CD14-positive monocyte (primary cell): ENCODE data around the gene PLCH2. TPM values are rescaled to one million over a fixed set of nuclear protein-coding genes. Genes with fewer than 3 reads are reported as not detected.

Experiments
- DNase-seq, 3 donors: peaks; one replicate each; pipeline ENCODE4 v3.0.0-alpha.2; 2011 to 2022
- H2AFZ ChIP-seq: 2 replicates; pipeline ENCODE4 v1.6.0; 2012; ENCODE audit warnings: mild to moderate bottlenecking, low read depth, low read length, inconsistent platforms; ENCODE audit not compliant: insufficient read depth, poor library complexity, severe bottlenecking
- H3K27ac ChIP-seq, 2 donors: 1 replicate in 1 of 2; 2 replicates in 1 of 2; pipeline ENCODE4 v1.5.1; 2012 to 2013; ENCODE audit warnings: low read length in 2 of 2, control low read depth in 1 of 2, inconsistent platforms in 1 of 2, low read depth in 1 of 2, mild to moderate bottlenecking in 1 of 2
- H3K27me3 ChIP-seq, 2 donors: one replicate each; pipeline versions ENCODE4 v1.6.0 to v1.6.1; 2011 to 2013; ENCODE audit warnings: low read length in 2 of 2; ENCODE audit not compliant: control insufficient read depth in 2 of 2, insufficient read depth in 2 of 2
- H3K36me3 ChIP-seq, 2 donors: replicated peaks in 1 of 2; 1 replicate in 1 of 2; 2 replicates in 1 of 2; pipeline versions ENCODE4 v1.5.1 to v1.6.1; 2012 to 2013; ENCODE audit warnings: low read length in 2 of 2, control low read depth in 1 of 2, inconsistent platforms in 1 of 2, mild to moderate bottlenecking in 1 of 2; ENCODE audit not compliant: insufficient read depth in 2 of 2, control insufficient read depth in 1 of 2
- H3K4me1 ChIP-seq, 2 donors: 1 replicate in 1 of 2; 2 replicates in 1 of 2; pipeline versions ENCODE4 v1.5.1 to v1.6.1; 2012 to 2013; ENCODE audit warnings: low read length in 2 of 2, control low read depth in 1 of 2, inconsistent platforms in 1 of 2, mild to moderate bottlenecking in 1 of 2, moderate library complexity in 1 of 2; ENCODE audit not compliant: insufficient read depth in 2 of 2, control insufficient read depth in 1 of 2
- H3K4me2 ChIP-seq: replicated peaks from 2 replicates; pipeline ENCODE3; 2012; ENCODE audit warnings: low read length, moderate library complexity, mild to moderate bottlenecking; ENCODE audit not compliant: poor library complexity, severe bottlenecking; ENCODE audit errors: extremely low read depth
- H3K4me3 ChIP-seq, 3 experiments: fragments of 200-600 bp in 1 of 3; sonication (generic) in 1 of 3; replicated peaks in 1 of 3; 1 replicate in 2 of 3; 2 replicates in 1 of 3; pipeline ENCODE4 v1.5.1; 2011 to 2013; ENCODE audit warnings: low read length in 3 of 3, mild to moderate bottlenecking in 3 of 3, control low read depth in 2 of 3, low read depth in 2 of 3, inconsistent platforms in 1 of 3, moderate library complexity in 1 of 3
- H3K79me2 ChIP-seq: 2 replicates; pipeline ENCODE4 v1.6.0; 2012; ENCODE audit warnings: mild to moderate bottlenecking, control low read depth, inconsistent platforms, low read length, moderate library complexity; ENCODE audit not compliant: insufficient read depth
- H3K9ac ChIP-seq: 2 replicates; pipeline ENCODE4 v1.6.0; 2017; ENCODE audit warnings: low read length, mild to moderate bottlenecking; ENCODE audit not compliant: insufficient read depth, poor library complexity, severe bottlenecking
- H3K9me3 ChIP-seq, 2 donors: replicated peaks in 1 of 2; 1 replicate in 1 of 2; 2 replicates in 1 of 2; pipeline versions ENCODE4 v1.5.1 to v1.6.1; 2012 to 2013; ENCODE audit warnings: low read length in 2 of 2, control low read depth in 1 of 2; ENCODE audit not compliant: control insufficient read depth in 1 of 2, insufficient read depth in 1 of 2
- H4K20me1 ChIP-seq: 2 replicates; pipeline ENCODE4 v1.6.0; 2012; ENCODE audit warnings: mild to moderate bottlenecking, low read length, control low read depth, moderate library complexity; ENCODE audit not compliant: insufficient read depth
- H3K27ac Mint-ChIP-seq, 7 donors: one replicate each; pipeline ENCODE4 v1.8.0; 2020; ENCODE audit warnings: mild to moderate bottlenecking in 7 of 7, mixed read lengths in 7 of 7, moderate library complexity in 6 of 7, inconsistent platforms in 2 of 7
- H3K27me3 Mint-ChIP-seq, 3 donors: one replicate each; pipeline ENCODE4 v1.8.0; 2021 to 2022; ENCODE audit warnings: low read depth in 3 of 3, mild to moderate bottlenecking in 3 of 3, mixed read lengths in 3 of 3, moderate library complexity in 3 of 3, inconsistent platforms in 1 of 3
- H3K36me3 Mint-ChIP-seq, 2 donors: one replicate each; pipeline ENCODE4 v1.8.0; 2020; ENCODE audit warnings: mixed read lengths in 2 of 2, inconsistent platforms in 1 of 2, mild to moderate bottlenecking in 1 of 2
- H3K4me1 Mint-ChIP-seq: one replicate; pipeline ENCODE4 v1.8.0; 2020; ENCODE audit warnings: mild to moderate bottlenecking, mixed read lengths
- H3K4me3 Mint-ChIP-seq, 2 donors: one replicate each; pipeline ENCODE4 v1.8.0; 2020; ENCODE audit warnings: mild to moderate bottlenecking in 2 of 2, mixed read lengths in 2 of 2, moderate library complexity in 1 of 2
- H3K9me3 Mint-ChIP-seq, 7 donors: one replicate each; pipeline ENCODE4 v1.8.0; 2020 to 2022; ENCODE audit warnings: mixed read lengths in 7 of 7, mild to moderate bottlenecking in 6 of 7, moderate library complexity in 6 of 7, inconsistent platforms in 2 of 7
- WGBS: methylation state at CpG from one replicate; pipeline ENCODE4 v1.1.5; 2013; ENCODE audit warnings: missing lambda C conversion rate; ENCODE audit not compliant: insufficient coverage; 5-methylcytosine and 5-hydroxymethylcytosine counted together
- intact Hi-C, 2 donors: fragments of 100-400 bp; cut with micrococcal nuclease; formaldehyde crosslinking; loops; one replicate each; pipeline versions ENCODE4 v1.15.0 to v1.15.1; 2023
- polyA plus RNA-seq, 3 donors: library from polyadenylated mRNA; depleted of rRNA in 1 of 3; unstranded in 2 of 3; stranded (reverse) in 1 of 3; fragments of 300-500 nt in 2 of 3; fragments of >200 nt in 1 of 3; fragmentation: Illumina TruSeq in 2 of 3; gene quantifications; 1 replicate in 2 of 3; 2 replicates in 1 of 3; pipeline ENCODE4 v1.2.3, GENCODE V29; 2012 to 2021
- TF ChIP-seq, protein P1 (sequence below): fragments of 200-600 bp; IDR thresholded peaks from one replicate; pipeline ENCODE4 v1.8.0; 2022; ENCODE audit warnings: antibody characterized with exemption, mild to moderate bottlenecking

The PLCH2 gene
- polyA plus RNA-seq, 3 donors: 1.2 TPM; not detected in 2

DNA sequence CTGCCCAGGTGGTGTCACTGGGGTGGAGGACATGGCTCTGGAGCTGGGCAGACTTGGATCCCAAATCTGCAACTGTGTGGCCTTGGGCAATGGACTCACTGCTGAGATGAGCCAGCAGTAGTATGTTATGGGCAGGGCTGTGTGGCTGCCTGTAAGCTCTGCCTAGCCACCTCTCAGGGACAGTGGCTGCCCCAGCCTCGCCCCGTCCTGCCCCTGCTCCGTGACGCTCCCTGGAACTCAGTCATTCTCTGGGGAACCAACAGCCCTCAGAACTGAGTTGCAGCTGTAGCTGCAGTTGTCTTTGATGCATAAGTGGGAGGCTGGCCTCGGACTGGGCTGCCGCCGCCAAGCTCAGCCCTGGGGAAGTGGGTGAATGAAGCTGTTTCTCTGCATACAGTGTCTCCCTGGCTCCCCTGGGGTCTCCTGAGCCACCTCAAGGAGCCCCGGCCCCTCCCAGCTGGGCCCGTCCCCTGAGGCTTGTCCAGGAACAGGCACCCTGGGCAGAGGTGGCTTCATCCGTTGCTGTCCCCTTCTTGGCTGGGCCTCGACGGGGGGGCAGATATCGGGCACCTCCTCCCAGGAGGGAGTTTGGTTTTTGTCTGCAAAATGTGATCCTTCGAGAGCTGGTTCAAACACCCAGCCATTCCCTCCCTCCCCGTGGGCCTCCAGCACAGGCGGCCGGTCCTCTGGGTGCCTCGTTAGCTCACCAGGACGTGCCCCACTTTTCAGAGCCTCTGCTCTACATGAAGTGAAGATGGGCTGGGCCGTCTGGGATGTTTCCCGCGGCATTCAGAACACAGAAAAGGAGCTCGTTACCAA lies 26.2 kb upstream of the PLCH2 start:
- H3K27ac ChIP-seq: no peak overlapping the region
- Mint-ChIP-seq H3K9me3 (no peaks in the 10 kb centered on the region), H3K27me3 (peaks cover 3 to 14% (median 12%) of the 10 kb centered on the region in 3 donors), H3K4me3 (no peak overlapping the region), H3K36me3 (no peaks in the 10 kb centered on the region), H3K4me1 (no peaks in the 10 kb centered on the region), H3K27ac (no peak overlapping the region)
- no peak overlapping the region for H3K9ac ChIP-seq
- peaks cover 0 to 5% of the 10 kb centered on the region in 2 donors for H3K27me3 ChIP-seq
- H3K9me3 ChIP-seq: no peaks in the 10 kb centered on the region
- H4K20me1 ChIP-seq: no peaks in the 10 kb centered on the region
- no peak overlapping the region for H3K4me2 ChIP-seq
- DNase-seq: no peak
- H3K36me3 ChIP-seq: no peaks in the 10 kb centered on the region
- no peak overlapping the region for H3K4me3 ChIP-seq
- WGBS: 85% methylated on average over 18 of the region's 23 CpGs
- H3K4me1 ChIP-seq: no peaks in the 10 kb centered on the region
- H2AFZ ChIP-seq: no peak overlapping the region
- H3K79me2 ChIP-seq: no peaks in the 10 kb centered on the region
- intact Hi-C loops: no loop called here
- TF ChIP-seq, protein P1, sequence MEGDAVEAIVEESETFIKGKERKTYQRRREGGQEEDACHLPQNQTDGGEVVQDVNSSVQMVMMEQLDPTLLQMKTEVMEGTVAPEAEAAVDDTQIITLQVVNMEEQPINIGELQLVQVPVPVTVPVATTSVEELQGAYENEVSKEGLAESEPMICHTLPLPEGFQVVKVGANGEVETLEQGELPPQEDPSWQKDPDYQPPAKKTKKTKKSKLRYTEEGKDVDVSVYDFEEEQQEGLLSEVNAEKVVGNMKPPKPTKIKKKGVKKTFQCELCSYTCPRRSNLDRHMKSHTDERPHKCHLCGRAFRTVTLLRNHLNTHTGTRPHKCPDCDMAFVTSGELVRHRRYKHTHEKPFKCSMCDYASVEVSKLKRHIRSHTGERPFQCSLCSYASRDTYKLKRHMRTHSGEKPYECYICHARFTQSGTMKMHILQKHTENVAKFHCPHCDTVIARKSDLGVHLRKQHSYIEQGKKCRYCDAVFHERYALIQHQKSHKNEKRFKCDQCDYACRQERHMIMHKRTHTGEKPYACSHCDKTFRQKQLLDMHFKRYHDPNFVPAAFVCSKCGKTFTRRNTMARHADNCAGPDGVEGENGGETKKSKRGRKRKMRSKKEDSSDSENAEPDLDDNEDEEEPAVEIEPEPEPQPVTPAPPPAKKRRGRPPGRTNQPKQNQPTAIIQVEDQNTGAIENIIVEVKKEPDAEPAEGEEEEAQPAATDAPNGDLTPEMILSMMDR: no peak

DNA sequence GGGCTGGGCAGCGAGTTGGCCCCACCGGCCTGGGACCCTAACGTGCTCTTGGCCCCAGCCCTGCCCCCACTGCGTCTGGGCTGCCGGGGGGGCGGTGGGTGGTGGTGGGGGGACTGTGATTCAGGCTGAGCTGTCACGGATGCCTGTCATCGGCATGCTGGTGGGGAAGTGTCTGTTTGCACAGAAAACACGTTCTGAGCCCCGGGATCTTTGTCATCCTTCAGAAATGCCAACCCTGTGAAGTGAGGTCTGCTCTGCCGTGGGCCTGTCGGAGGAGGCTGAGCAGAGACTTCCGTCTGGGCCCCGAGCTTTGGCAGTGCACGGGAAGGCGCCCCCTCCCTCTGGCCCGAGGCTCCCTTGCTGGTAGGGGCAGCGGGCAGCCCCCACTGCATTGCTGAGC lies 24.3 kb upstream of the PLCH2 start:
- Histone ChIP-seq H3K36me3 (no peaks in the 10 kb centered on the region), H3K4me2 (no peak overlapping the region), H3K79me2 (no peaks in the 10 kb centered on the region), H3K27ac (no peak overlapping the region), H3K4me3 (no peak overlapping the region), H3K9ac (no peak overlapping the region), H4K20me1 (no peaks in the 10 kb centered on the region), H2AFZ (no peak overlapping the region), H3K27me3 (no peaks in the 10 kb centered on the region), H3K9me3 (no peaks in the 10 kb centered on the region), H3K4me1 (no peaks in the 10 kb centered on the region)
- no peaks in the 10 kb centered on the region for H3K36me3 Mint-ChIP-seq
- H3K9me3 Mint-ChIP-seq: no peaks in the 10 kb centered on the region
- intact Hi-C loops: no loop called here
- H3K4me1 Mint-ChIP-seq: no peaks in the 10 kb centered on the region
- no peak for DNase-seq
- no peak overlapping the region for H3K27ac Mint-ChIP-seq
- H3K27me3 Mint-ChIP-seq: peaks cover 3 to 6% (median 5%) of the 10 kb centered on the region in 3 donors
- WGBS: 44% methylated on average over 14 of the region's 18 CpGs
- no peak overlapping the region for H3K4me3 Mint-ChIP-seq
- TF ChIP-seq, protein P1: no peak
